A549 (cell line): ENCODE measurements around the gene DNAJB4.
"Not testable (repeated sequence)": the region's sequence is repeated elsewhere in the genome, so short reads cannot be mapped to it uniquely, and the experiment has no call there.

Experiments used
- CTCF ChIP-seq: fragments of >200 bp; sonication (Bioruptor Twin); formaldehyde crosslinking; IDR thresholded peaks from 3 replicates; pipeline ENCODE4 v1.5.1; 2016
- EP300 ChIP-seq, 2 experiments: fragments of >200 bp; sonication (Bioruptor Twin); formaldehyde crosslinking; IDR thresholded peaks; 2 replicates in 1 of 2; 3 replicates in 1 of 2; pipeline ENCODE4 v1.6.1; 2016 to 2017
- ESRRA ChIP-seq: fragments of 150-350 bp; IDR thresholded peaks from 2 replicates; pipeline ENCODE4 v1.6.1; 2014; ENCODE audit warnings: mild to moderate bottlenecking, low read length, borderline replicate concordance
- REST ChIP-seq: fragments of 200-600 bp; sonication (generic); IDR thresholded peaks from 2 replicates; pipeline ENCODE4 v1.6.1; 2016; ENCODE audit warnings: antibody characterized with exemption, mild to moderate bottlenecking, moderate library complexity

GRCh38 chr1:77983352-77983996, 21.3 kb upstream of the DNAJB4 start:
- not testable (repeated sequence) for TF ChIP-seq EP300 (IDR thresholded peaks at IDR 0.05); CTCF; ESRRA; REST
